Measurements from ENCODE around the gene OCSTAMP.

The OCSTAMP gene

DNA sequence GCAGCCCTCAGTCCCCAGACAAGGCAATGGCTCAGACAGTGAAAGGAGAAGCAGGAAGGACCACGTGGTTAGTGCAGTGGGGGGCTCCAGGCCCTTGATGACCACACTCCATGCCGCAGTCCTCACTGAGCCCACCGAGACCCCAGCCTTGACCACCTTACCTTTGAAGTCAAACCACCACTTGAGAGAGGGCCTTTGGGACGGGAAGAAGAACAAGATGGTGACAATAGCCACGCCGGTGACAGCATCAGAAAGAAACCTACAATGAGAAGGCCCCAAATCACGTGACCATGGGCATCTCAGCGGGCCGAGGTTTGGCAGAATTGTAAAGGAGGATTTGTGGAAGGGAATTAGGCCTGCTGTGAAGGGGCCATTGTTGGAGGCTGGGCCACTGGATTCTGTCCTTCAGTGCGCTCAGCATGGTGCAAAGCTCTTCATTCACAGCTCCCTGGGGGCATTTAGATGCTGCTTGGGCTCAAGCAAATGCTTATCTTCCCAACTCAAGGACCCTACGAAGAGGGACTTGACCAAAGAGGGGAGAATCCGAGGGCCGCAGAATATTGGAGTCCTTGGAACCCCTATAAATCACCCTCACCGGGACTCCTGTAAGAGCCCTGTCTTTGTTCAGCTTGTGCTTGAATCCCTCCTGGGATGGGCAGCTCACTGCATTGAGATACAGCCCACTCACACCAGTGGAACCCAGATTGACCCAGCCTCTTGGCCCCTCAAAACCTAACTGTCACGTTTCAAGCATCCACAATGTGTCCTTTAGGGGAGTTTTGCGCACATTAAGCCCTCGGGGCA is 33.2 kb upstream of the OCSTAMP start:
- Histone ChIP-seq H3K36me3 (ENCODE audit: insufficient read depth, low read length) (no peaks in the 10 kb centered on the region), H3K4me1 (ENCODE audit: insufficient read depth, low read length) (no peaks in the 10 kb centered on the region), H3K9ac (ENCODE audit: low read length) (no peak overlapping the region), H3K27me3 (ENCODE audit: control insufficient read depth in 1 of 2, insufficient read depth in 2 of 2, low read length in 2 of 2) (no peaks in the 10 kb centered on the region), H3K4me3 (ENCODE audit: low read depth in 1 of 2, low read length in 2 of 2) (no peak overlapping the region), H3K27ac (ENCODE audit: low read depth, low read length) (no peak overlapping the region), H3K9me3 (ENCODE audit: low read length) (no peaks in the 10 kb centered on the region)

DNA sequence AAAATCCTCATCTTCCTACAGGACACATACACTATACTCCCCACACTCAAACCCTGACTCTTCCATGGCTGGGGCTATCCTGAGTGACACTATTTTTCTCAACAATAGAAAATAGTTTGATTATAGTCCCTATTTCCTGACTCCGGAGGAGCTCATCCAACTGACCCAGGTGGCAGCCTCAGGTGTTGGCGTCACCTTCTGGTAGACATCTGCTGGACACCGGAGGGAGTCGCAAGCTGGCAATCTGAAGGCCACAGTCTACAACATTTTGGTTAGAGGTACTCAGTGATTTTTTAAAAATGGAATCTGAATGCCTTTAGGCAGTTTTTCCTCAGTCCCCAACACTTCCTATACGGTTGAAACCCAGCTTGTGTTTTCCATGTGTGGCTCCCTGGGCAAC is 32.2 kb upstream of the OCSTAMP start:
- H3K9me3 ChIP-seq (ENCODE audit: low read length): no peaks in the 10 kb centered on the region
- H3K27me3 ChIP-seq (ENCODE audit: control insufficient read depth in 1 of 2, insufficient read depth in 2 of 2, low read length in 2 of 2): no peaks in the 10 kb centered on the region
- no peak overlapping the region for H3K9ac ChIP-seq (ENCODE audit: low read length)
- no peaks in the 10 kb centered on the region for H3K36me3 ChIP-seq (ENCODE audit: insufficient read depth, low read length)
- H3K4me3 ChIP-seq (ENCODE audit: low read depth in 1 of 2, low read length in 2 of 2): no peak overlapping the region
- H3K4me1 ChIP-seq (ENCODE audit: insufficient read depth, low read length): no peaks in the 10 kb centered on the region
- H3K27ac ChIP-seq (ENCODE audit: low read depth, low read length): no peak overlapping the region

DNA sequence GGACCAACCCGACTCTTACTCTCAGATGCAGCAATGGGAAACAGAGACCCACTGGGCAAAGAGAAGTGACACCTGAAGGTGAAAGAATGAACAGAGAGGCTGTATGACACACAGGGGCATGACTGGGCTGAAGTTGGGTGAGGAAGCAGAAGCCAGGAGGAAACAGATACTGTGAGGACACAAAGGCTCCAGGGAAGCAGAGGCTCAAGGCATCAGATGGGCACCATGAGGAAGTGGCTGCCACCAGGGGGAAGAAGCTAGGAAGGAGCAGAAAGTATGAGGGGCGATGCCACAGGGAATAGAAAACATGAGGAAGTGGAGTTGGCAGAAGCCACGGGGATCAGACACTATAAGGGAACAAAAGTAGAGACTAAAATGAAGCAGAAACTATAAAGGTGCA is 30.9 kb upstream of the OCSTAMP start:
- Histone ChIP-seq H3K27ac (ENCODE audit: low read depth, low read length) (no peak overlapping the region), H3K4me3 (ENCODE audit: low read depth in 1 of 2, low read length in 2 of 2) (no peak overlapping the region), H3K9ac (ENCODE audit: low read length) (no peak overlapping the region), H3K27me3 (ENCODE audit: control insufficient read depth in 1 of 2, insufficient read depth in 2 of 2, low read length in 2 of 2) (no peaks in the 10 kb centered on the region), H3K9me3 (ENCODE audit: low read length) (no peaks in the 10 kb centered on the region), H3K36me3 (ENCODE audit: insufficient read depth, low read length) (no peaks in the 10 kb centered on the region), H3K4me1 (ENCODE audit: insufficient read depth, low read length) (no peaks in the 10 kb centered on the region)

DNA sequence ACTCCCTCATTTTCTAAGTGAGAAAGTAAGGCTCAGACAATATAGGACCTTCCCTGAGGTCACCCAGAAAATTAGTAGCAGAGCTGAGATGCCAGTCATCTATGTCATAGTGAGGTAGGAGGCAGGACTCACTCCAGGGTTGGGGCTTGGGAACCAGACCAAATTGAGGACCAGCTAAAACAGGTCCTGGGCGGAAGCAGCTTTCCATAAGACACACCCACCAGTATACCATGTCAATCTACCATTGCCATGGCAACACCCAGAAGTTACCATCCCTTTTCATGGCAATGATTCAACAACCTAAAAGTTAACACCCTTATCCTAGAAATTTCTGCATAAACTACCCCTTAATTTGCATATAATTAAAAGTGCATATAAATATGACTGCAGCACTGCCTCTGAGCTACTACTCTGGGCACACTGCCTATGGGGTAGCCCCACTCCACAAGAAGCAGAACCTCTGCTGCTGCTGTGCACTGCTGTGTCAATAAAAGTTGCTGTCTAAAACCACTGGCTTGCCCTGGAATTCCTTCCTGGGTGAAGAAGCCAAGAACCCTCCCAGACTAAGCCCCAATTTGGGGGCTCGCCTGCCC is 30.3 kb upstream of the OCSTAMP start:
- H3K9me3 ChIP-seq (ENCODE audit: low read length): no peaks in the 10 kb centered on the region

DNA sequence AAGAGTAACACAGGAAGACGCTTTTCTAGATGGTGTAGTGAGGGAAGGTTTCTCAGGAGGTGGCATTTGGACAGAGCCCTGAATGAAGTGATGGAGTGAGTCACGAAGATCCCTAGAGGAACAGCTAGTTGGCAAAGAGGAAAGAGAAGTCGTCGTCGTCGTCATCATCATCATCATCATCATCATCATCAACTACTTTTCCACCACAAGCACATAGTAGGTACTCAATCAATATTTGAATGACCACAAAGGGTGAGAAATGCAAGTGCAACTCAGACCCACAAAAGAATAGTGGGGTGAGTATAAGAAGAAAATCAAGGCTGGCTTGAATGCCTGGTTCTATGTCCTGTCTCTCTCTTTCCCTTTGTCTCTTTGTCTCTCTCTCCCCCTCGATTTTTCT is 28.3 kb upstream of the OCSTAMP start:
- H3K36me3 ChIP-seq (ENCODE audit: insufficient read depth, low read length): no peaks in the 10 kb centered on the region

More for the DNA sequence above, 30.3 kb upstream of the OCSTAMP start:
- Histone ChIP-seq H3K4me1 (ENCODE audit: insufficient read depth, low read length) (no peaks in the 10 kb centered on the region), H3K36me3 (ENCODE audit: insufficient read depth, low read length) (no peaks in the 10 kb centered on the region), H3K4me3 (ENCODE audit: low read depth in 1 of 2, low read length in 2 of 2) (no peak overlapping the region), H3K9ac (ENCODE audit: low read length) (no peak overlapping the region), H3K27ac (ENCODE audit: low read depth, low read length) (no peak overlapping the region), H3K27me3 (ENCODE audit: control insufficient read depth in 1 of 2, insufficient read depth in 2 of 2, low read length in 2 of 2) (no peaks in the 10 kb centered on the region)

DNA sequence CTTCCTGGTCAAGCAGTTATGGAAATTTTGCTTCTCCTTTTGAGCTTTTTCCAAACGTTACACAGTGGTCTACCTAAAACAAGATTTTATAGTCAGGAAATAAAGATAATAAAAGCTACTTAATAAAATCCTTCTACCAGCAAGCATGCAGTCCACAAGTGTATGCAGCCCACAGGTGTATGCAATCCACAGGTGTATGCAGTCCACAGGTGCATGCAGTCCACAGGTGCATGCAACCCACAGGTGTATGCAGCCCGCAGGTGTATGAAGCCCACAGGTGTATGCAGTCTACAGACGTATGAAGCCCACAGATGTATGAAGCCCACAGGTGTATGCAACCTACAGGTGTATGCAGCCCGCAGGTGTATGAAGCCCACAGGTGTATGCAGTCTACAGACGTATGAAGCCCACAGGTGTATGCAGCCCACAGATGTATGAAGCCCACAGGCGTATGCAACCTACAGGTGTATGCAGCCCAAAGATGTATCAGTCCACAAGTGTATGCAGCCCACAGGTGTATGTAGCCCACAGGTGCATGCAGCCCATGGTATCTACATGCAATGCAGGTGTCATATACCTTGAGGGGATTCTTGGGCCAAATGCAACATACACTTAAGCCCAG is 26.4 kb upstream of the OCSTAMP start:
- Histone ChIP-seq H3K27me3 (ENCODE audit: control insufficient read depth in 1 of 2, insufficient read depth in 2 of 2, low read length in 2 of 2) (no peaks in the 10 kb centered on the region), H3K36me3 (ENCODE audit: insufficient read depth, low read length) (no peaks in the 10 kb centered on the region), H3K27ac (ENCODE audit: low read depth, low read length) (no peak overlapping the region), H3K4me1 (ENCODE audit: insufficient read depth, low read length) (peaks cover 6% of the 10 kb centered on the region), H3K9ac (ENCODE audit: low read length) (no peak overlapping the region), H3K9me3 (ENCODE audit: low read length) (no peaks in the 10 kb centered on the region), H3K4me3 (ENCODE audit: low read depth in 1 of 2, low read length in 2 of 2) (no peak overlapping the region)

More for the DNA sequence above, 28.3 kb upstream of the OCSTAMP start:
- Histone ChIP-seq H3K9me3 (ENCODE audit: low read length) (no peaks in the 10 kb centered on the region), H3K4me1 (ENCODE audit: insufficient read depth, low read length) (no peaks in the 10 kb centered on the region), H3K27me3 (ENCODE audit: control insufficient read depth in 1 of 2, insufficient read depth in 2 of 2, low read length in 2 of 2) (no peaks in the 10 kb centered on the region), H3K27ac (ENCODE audit: low read depth, low read length) (no peak overlapping the region), H3K4me3 (ENCODE audit: low read depth in 1 of 2, low read length in 2 of 2) (no peak overlapping the region), H3K9ac (ENCODE audit: low read length) (no peak overlapping the region)

DNA sequence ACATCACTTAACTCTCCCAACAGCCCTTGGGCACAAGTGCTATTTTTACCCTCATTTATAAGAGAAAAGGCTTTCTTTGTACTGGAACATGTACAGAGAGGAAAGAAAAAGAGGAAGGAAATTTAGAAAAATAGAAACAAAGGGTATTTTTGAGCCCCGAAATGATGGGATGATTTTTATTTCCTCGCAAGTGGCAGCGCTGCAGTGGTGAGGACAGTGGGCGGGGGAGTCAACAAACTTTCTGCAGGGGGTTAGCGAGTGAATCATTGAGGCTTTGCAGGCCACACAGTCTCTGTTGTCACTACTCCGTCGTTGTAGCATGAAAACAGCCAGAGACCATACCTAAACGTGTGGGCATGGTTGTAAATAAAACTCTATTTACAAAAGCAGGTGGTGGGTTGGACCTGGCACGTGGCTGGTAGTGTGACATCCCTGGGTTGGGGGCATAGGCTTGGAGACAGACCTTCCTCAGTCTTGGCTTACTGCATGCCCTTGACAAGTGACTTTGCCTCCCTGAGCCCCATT is 25.5 kb upstream of the OCSTAMP start:
- Histone ChIP-seq H3K9ac (ENCODE audit: low read length) (no peak overlapping the region), H3K27ac (ENCODE audit: low read depth, low read length) (no peak overlapping the region), H3K27me3 (ENCODE audit: control insufficient read depth in 1 of 2, insufficient read depth in 2 of 2, low read length in 2 of 2) (no peaks in the 10 kb centered on the region), H3K9me3 (ENCODE audit: low read length) (no peaks in the 10 kb centered on the region), H3K4me3 (ENCODE audit: low read depth in 1 of 2, low read length in 2 of 2) (no peak overlapping the region), H3K36me3 (ENCODE audit: insufficient read depth, low read length) (no peaks in the 10 kb centered on the region), H3K4me1 (ENCODE audit: insufficient read depth, low read length) (peaks cover 7% of the 10 kb centered on the region)

DNA sequence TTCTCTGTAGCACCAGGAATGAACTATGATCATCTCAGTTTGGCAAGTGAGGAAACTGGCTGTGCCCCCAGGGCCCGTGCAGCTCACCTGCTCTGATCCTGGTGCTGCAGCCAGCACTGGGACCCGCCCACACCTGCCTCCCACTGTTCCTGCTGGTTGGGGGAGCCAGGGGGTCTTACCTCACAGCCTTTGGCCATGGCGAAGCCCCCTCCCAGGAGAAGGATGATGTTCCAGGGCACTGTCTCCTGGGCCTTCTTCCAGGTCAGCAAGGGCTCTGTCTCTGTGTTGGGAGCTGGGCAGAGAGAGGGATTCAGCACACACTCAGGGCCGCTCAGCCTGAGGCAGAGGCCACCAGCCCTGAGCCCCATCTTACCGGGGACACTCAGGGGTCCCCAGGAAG is 24.9 kb upstream of the OCSTAMP start:
- peaks cover 7% of the 10 kb centered on the region for H3K4me1 ChIP-seq (ENCODE audit: insufficient read depth, low read length)
- H3K9ac ChIP-seq (ENCODE audit: low read length): no peak overlapping the region
- H3K27ac ChIP-seq (ENCODE audit: low read depth, low read length): no peak overlapping the region

DNA sequence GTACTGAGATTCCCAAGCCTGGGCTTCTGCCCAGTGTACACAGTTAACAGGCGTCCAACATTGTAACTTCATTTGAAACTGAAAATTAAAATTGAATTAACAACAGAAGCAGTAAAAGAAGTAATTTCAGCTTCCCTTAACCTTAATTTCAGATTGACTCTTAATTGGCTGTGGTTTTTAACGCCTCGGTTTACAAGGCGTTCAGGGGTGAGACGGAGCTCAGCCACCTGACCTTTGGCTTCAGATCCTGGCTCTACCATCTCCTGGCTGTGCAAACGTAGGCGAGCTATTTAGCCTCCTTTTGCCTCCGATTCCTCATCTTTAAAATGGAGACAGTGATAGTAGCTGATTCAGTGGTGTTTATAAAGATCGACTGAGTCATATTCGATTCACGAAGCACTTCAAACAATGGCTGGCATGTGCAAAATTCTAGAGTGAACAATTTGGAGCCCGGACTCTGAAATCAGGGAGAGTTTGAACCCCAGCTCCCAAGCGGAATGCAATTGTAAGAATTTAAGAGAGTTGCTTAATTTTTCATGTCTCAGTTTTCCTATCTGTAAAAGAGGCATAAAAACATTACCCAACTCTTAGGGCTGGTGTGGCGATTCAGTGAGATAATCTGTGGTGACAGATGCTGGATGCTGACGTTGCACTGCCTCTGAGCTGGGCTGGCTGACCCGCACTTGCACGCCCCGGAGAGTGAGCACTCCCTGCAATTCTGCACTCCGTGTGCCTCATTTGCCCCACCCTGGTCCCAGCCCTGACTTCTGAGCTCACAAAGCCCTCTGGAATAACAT is 23.5 kb upstream of the OCSTAMP start:
- Histone ChIP-seq H3K4me3 (ENCODE audit: low read depth in 1 of 2, low read length in 2 of 2) (no peak overlapping the region), H3K4me1 (ENCODE audit: insufficient read depth, low read length) (peaks cover 11% of the 10 kb centered on the region), H3K27me3 (ENCODE audit: control insufficient read depth in 1 of 2, insufficient read depth in 2 of 2, low read length in 2 of 2) (no peaks in the 10 kb centered on the region), H3K36me3 (ENCODE audit: insufficient read depth, low read length) (no peaks in the 10 kb centered on the region), H3K9ac (ENCODE audit: low read length) (no peak overlapping the region), H3K9me3 (ENCODE audit: low read length) (no peaks in the 10 kb centered on the region), H3K27ac (ENCODE audit: low read depth, low read length) (no peak overlapping the region)

More for the DNA sequence above, 24.9 kb upstream of the OCSTAMP start:
- H3K36me3 ChIP-seq (ENCODE audit: insufficient read depth, low read length): no peaks in the 10 kb centered on the region
- no peak overlapping the region for H3K4me3 ChIP-seq (ENCODE audit: low read depth in 1 of 2, low read length in 2 of 2)
- H3K27me3 ChIP-seq (ENCODE audit: control insufficient read depth in 1 of 2, insufficient read depth in 2 of 2, low read length in 2 of 2): no peaks in the 10 kb centered on the region
- no peaks in the 10 kb centered on the region for H3K9me3 ChIP-seq (ENCODE audit: low read length)

DNA sequence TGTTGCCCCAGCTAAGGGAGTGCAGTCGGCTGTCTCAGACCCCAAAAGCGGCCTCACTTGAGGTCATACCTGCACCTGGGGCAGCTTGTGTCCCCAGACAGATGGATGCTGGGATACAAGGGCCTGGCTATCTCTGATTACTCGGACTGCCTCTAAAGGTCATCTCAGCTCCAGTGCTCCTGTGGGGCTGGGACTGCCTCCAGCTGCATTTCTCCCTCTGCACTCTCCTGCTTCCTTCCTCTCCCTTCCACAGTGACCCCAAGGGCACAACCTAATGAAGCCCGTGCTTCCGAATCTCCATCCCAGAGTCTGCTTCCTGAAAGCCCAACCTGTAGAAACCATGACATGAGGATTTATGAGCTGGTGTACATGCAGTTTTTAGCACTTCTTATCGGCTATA is 22.8 kb upstream of the OCSTAMP start:
- H3K36me3 ChIP-seq (ENCODE audit: insufficient read depth, low read length): no peaks in the 10 kb centered on the region
- H3K4me1 ChIP-seq (ENCODE audit: insufficient read depth, low read length): peaks cover 18% of the 10 kb centered on the region
- H3K27ac ChIP-seq (ENCODE audit: low read depth, low read length): no peak overlapping the region
- no peaks in the 10 kb centered on the region for H3K9me3 ChIP-seq (ENCODE audit: low read length)
- H3K27me3 ChIP-seq (ENCODE audit: control insufficient read depth in 1 of 2, insufficient read depth in 2 of 2, low read length in 2 of 2): no peaks in the 10 kb centered on the region
- no peak overlapping the region for H3K9ac ChIP-seq (ENCODE audit: low read length)
- no peak overlapping the region for H3K4me3 ChIP-seq (ENCODE audit: low read depth in 1 of 2, low read length in 2 of 2)

DNA sequence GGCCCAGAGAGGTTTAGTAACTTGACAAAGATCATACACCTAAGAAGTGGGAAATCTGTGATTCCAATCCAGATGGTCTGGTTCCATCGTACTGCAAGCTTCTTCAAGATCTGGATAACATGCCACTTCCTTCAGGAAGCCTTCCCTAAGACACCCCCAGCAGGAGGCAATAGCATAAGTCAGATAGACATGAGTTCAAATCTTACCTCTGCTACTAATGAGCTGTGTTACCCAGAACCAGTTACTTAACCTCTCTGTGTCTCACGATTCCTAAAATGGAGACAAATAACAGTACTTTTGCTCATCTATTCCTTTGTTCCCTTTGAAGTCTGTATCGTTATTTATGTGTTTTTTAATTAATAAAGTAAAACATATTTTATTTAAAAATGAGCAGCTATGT is 22.3 kb upstream of the OCSTAMP start:
- no peak overlapping the region for H3K9ac ChIP-seq (ENCODE audit: low read length)

More for the DNA sequence above, 22.3 kb upstream of the OCSTAMP start:
- no peak overlapping the region for H3K4me3 ChIP-seq (ENCODE audit: low read depth in 1 of 2, low read length in 2 of 2)
- H3K9me3 ChIP-seq (ENCODE audit: low read length): no peaks in the 10 kb centered on the region
- peaks cover 18% of the 10 kb centered on the region for H3K4me1 ChIP-seq (ENCODE audit: insufficient read depth, low read length)
- no peak overlapping the region for H3K27ac ChIP-seq (ENCODE audit: low read depth, low read length)
- no peaks in the 10 kb centered on the region for H3K27me3 ChIP-seq (ENCODE audit: control insufficient read depth in 1 of 2, insufficient read depth in 2 of 2, low read length in 2 of 2)
- no peaks in the 10 kb centered on the region for H3K36me3 ChIP-seq (ENCODE audit: insufficient read depth, low read length)
